ENCODE measurements around the gene AK5.

GRCh38 chr1:77400781-77401180, 119.0 kb downstream of the AK5 start:
- TF ChIP-seq CTCF (conservative IDR thresholded peaks at IDR 0.05; ENCODE audit: low read length), result no peak
- no peak for TF ChIP-seq EZH2phosphoT487 (IDR thresholded peaks at IDR 0.05; ENCODE audit: borderline replicate concordance)

Data from Loucy (cell line).